Memory B cell (primary cell): Measurements from ENCODE around the gene CUX1.

Experiments used
- ATAC-seq: fragments of 150-1000 bp; cut with Tn5 transposase; 2 replicates; pipeline ENCODE4 v1.10.0; 2021; ENCODE audit warnings: low read depth, mild to moderate bottlenecking, moderate library complexity
- DNase-seq, 2 donors: peaks; one replicate each; pipeline ENCODE4 v3.0.0; 2022; ENCODE audit warnings: low spot score in 2 of 2
- H3K27ac Mint-ChIP-seq: one replicate; pipeline ENCODE4 v1.8.0; 2022; ENCODE audit warnings: mild to moderate bottlenecking, moderate library complexity, mixed read lengths
- H3K27me3 Mint-ChIP-seq: one replicate; pipeline ENCODE4 v1.8.0; 2022; ENCODE audit warnings: mixed read lengths
- H3K36me3 Mint-ChIP-seq: one replicate; pipeline ENCODE4 v1.8.0; 2022; ENCODE audit warnings: mild to moderate bottlenecking, mixed read lengths
- H3K4me1 Mint-ChIP-seq: one replicate; pipeline ENCODE4 v1.8.0; 2022; ENCODE audit warnings: mixed read lengths
- H3K4me3 Mint-ChIP-seq: one replicate; pipeline ENCODE4 v1.8.0; 2022; ENCODE audit warnings: mild to moderate bottlenecking, moderate library complexity, mixed read lengths
- H3K9me3 Mint-ChIP-seq: one replicate; pipeline ENCODE4 v1.8.0; 2022; ENCODE audit warnings: mixed read lengths

CUX1 gene

DNA sequence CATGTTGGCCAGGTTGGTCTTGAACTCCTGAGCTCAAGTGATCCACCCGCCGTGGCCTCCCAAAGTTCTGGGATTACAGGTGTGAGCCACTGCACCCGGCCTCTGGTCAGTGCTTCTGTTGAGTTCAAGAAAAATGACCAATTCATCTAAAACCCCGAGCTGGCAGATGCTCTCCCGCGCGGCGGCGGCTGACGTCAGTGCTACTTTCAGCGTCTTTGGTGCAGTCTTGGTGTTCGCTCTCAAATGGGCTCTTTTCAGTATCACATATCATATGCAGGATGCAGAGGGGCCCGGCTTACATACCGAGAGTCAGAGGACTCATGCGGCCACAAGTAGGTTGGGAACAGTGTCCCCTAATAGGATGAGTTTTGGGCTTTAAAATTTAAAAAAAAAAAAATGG is 125.9 kb downstream of the CUX1 start:
- Mint-ChIP-seq H3K9me3 (no peaks in the 10 kb centered on the region), H3K36me3 (peaks cover 9% of the 10 kb centered on the region), H3K27me3 (no peaks in the 10 kb centered on the region), H3K27ac (no peak overlapping the region), H3K4me1 (peaks cover 9% of the 10 kb centered on the region), H3K4me3 (no peak overlapping the region)
- no peak for DNase-seq
- ATAC-seq = no peak

DNA sequence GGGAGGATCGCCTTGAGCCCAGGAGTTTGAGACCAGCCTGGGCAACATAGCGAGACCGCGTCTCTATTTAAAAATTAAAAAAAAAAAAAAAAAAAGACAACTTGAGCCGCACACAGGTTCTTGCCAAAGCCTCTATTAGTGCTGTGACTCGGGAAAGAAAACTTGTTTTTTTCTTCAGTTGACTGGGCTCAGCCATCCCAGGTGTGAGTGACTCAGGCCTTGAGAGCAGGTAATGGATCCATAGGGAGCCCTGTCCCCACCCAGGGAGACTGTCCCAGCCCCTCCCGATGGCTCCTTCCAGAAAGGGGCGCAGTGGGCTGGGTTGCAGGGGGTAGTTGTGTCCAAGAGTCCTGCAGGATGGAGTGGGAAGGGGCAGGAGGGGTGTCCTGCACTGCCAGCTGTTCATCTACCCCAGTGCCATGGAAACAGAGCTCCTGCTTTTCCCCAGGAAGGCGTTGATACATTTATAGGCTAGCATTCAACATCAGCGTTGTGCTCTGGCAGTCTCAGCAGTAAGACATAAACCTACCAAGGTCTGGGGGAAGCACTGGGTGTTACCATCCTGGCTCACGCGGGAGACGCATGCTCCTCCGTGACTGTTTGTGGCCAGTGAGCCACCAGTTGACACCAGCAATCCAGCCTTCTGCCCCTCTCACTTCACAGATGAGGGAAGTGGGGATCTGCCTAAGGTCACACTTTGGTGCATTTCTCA is 126.6 kb downstream of the CUX1 start:
- H3K27ac Mint-ChIP-seq = no peak overlapping the region
- ATAC-seq = no peak

DNA sequence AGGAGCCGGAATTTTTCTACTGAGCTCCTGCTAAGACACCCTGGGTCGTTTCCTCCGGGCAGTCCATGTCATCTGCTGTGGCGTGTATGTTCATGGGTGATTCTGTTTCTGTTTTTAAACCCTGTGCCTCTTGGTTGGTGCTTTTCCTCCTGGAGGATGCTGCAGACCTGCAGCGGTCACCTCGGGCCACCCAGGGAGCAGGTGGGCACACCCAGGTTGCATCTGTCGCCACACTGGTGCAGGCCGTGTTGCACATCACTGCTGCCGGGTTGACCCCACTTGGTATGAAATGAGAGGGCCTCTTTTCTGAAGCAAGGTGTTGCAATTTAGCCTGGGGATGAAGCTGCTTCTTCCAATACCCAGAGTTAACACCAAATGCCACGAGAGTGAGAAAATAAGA is 127.2 kb downstream of the CUX1 start:
- peaks cover 6% of the 10 kb centered on the region for H3K36me3 Mint-ChIP-seq
- H3K4me3 Mint-ChIP-seq = no peak overlapping the region
- H3K27ac Mint-ChIP-seq = no peak overlapping the region
- DNase-seq = no peak
- ATAC-seq = no peak
- peaks cover 3% of the 10 kb centered on the region for H3K4me1 Mint-ChIP-seq
- H3K9me3 Mint-ChIP-seq = no peaks in the 10 kb centered on the region
- H3K27me3 Mint-ChIP-seq = no peaks in the 10 kb centered on the region

More for the DNA sequence above, 126.6 kb downstream of the CUX1 start:
- no peaks in the 10 kb centered on the region for H3K9me3 Mint-ChIP-seq
- peaks cover 7% of the 10 kb centered on the region for H3K4me1 Mint-ChIP-seq
- no peak for DNase-seq
- H3K4me3 Mint-ChIP-seq = no peak overlapping the region
- H3K36me3 Mint-ChIP-seq = peaks cover 8% of the 10 kb centered on the region
- no peaks in the 10 kb centered on the region for H3K27me3 Mint-ChIP-seq

DNA sequence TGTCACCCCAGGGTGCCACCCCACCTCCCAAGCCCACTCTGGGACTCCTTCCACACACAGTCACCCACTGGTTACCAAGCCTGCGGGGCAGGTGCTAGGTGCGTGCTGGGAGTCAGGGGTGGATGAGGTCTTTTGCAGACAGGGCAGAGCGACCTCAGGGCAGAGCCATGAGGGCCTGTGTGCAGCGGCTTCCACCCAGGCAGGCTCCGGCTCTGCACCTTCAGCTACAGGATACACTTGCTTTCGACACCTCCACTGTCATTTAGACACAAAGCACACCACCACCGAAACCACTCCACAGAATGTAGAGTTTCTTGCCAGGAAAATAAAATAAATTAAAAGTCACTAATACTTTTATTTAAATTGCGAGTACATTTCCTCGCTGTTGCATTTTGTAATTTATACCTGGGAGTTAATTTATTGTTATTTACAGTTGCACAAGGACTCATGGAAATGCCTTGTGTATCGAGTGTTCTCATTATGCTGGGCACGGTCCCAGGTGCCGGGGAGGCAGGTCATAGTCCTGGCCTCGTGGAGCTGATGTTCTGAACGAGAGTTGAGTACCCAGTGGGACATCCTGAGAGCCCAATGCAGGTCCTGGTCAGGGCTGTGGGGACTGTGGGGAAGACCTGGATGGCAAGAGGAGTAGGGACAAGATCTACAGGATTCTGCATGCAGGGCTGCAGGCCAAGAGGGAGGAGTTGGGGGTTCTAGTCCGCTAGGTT is 127.8 kb downstream of the CUX1 start:
- no peak for DNase-seq
- H3K27ac Mint-ChIP-seq = no peak overlapping the region
- H3K36me3 Mint-ChIP-seq = peaks cover 6% of the 10 kb centered on the region
- no peaks in the 10 kb centered on the region for H3K9me3 Mint-ChIP-seq
- no peaks in the 10 kb centered on the region for H3K27me3 Mint-ChIP-seq
- peaks cover 3% of the 10 kb centered on the region for H3K4me1 Mint-ChIP-seq
- H3K4me3 Mint-ChIP-seq = no peak overlapping the region
- ATAC-seq = no peak

DNA sequence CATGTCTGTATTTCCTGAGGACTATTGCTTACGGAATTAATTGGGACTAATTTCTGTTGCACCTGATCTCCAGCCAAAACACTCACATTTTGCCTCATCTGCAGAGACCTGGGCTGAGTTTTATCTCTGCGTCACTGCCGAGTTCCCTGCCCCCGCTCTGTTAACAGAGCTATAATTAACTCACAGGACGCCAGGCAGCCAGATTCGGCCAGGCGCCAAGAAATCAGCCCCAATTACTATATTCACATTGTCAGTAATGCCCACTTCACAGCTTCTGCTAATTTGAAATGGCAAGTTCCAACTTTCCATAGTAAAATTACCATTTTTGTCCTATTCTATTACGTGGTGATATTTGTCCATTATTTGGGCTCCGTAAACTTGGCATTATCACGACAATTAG is 130.5 kb downstream of the CUX1 start:
- Mint-ChIP-seq H3K27ac (no peak overlapping the region), H3K9me3 (no peaks in the 10 kb centered on the region), H3K4me3 (no peak overlapping the region), H3K4me1 (peaks cover 3% of the 10 kb centered on the region), H3K27me3 (no peaks in the 10 kb centered on the region), H3K36me3 (peaks cover 13% of the 10 kb centered on the region)
- ATAC-seq (no peak), DNase-seq (no peak)

DNA sequence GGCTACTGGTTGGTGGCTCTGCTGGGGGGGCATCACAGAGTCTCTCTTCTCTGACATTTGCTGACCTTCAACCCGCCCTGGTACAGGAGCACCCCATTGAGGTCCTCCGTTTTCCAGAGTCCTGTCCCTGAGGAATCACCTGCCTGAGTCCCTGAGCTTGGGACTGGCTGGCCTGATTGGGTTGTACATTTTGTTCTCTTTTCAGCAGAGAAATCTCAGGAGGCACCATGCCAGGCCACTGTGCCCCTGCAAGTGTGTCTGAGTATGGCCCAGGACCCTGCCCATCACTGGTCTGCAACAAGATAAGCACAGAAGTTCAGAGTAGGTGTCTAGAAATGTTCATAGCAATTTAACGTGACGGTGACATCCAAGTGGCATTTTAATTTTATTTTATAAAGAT is 131.2 kb downstream of the CUX1 start:
- DNase-seq = no peak
- peaks cover 13% of the 10 kb centered on the region for H3K36me3 Mint-ChIP-seq
- H3K27ac Mint-ChIP-seq = no peak overlapping the region
- no peak overlapping the region for H3K4me3 Mint-ChIP-seq
- no peaks in the 10 kb centered on the region for H3K27me3 Mint-ChIP-seq
- no peak for ATAC-seq
- H3K4me1 Mint-ChIP-seq = peaks cover 8% of the 10 kb centered on the region
- no peaks in the 10 kb centered on the region for H3K9me3 Mint-ChIP-seq

DNA sequence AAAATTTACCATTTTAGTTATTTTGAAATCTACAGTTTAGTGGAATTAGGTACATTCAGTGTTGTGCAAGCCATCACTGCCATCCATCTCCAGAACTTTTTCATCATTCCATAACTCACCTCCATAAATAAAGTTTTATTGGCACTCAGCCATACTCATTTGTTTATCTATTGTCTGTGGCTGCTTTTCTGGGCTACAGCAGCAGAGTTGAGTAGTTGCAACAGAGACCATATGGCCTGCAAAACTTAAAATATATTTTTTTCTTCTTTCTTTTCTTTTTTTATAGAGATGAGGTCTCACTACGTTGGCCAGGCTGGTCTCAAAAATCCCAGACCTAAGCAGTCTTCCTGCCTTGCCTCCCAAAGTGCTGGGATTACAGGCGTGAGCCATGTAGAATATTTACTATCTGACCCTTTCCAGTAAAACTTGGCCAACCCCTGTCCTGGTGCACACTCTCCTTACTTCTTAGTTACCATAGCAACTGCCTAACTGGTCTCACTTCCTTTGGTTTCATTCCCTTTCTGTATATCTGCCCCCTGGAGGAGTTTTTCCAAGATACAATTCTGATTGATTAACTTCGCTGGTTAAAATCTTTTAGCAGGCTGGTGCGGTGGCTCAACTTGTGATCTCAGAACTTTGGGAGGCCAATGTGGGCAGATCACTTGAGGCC is 133.2 kb downstream of the CUX1 start:
- no peaks in the 10 kb centered on the region for H3K9me3 Mint-ChIP-seq
- no peak for ATAC-seq
- no peaks in the 10 kb centered on the region for H3K27me3 Mint-ChIP-seq
- peaks cover 13% of the 10 kb centered on the region for H3K36me3 Mint-ChIP-seq
- no peak for DNase-seq
- H3K4me1 Mint-ChIP-seq = peaks cover 23% of the 10 kb centered on the region
- H3K4me3 Mint-ChIP-seq = no peak overlapping the region
- no peak overlapping the region for H3K27ac Mint-ChIP-seq

DNA sequence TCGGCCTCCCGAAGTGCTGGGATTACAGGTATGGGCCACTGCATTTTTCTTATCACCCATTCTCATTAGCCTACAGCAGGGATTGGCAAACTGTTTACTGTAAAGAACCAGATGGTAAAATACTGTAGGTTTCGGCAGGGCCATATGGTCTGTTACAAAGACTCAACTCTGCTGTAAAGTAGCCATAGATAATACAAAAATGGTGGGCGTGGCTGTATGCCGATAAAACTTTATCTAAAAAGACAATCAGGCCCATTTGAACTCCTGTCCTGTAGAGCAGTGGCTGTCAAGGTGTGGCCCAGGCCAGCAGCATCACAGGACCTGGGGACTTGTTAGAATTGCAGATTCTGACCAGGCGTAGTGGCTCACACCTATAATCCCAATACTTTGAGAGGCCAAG is 134.3 kb downstream of the CUX1 start:
- peaks cover 25% of the 10 kb centered on the region for H3K4me1 Mint-ChIP-seq
- no peak for ATAC-seq

DNA sequence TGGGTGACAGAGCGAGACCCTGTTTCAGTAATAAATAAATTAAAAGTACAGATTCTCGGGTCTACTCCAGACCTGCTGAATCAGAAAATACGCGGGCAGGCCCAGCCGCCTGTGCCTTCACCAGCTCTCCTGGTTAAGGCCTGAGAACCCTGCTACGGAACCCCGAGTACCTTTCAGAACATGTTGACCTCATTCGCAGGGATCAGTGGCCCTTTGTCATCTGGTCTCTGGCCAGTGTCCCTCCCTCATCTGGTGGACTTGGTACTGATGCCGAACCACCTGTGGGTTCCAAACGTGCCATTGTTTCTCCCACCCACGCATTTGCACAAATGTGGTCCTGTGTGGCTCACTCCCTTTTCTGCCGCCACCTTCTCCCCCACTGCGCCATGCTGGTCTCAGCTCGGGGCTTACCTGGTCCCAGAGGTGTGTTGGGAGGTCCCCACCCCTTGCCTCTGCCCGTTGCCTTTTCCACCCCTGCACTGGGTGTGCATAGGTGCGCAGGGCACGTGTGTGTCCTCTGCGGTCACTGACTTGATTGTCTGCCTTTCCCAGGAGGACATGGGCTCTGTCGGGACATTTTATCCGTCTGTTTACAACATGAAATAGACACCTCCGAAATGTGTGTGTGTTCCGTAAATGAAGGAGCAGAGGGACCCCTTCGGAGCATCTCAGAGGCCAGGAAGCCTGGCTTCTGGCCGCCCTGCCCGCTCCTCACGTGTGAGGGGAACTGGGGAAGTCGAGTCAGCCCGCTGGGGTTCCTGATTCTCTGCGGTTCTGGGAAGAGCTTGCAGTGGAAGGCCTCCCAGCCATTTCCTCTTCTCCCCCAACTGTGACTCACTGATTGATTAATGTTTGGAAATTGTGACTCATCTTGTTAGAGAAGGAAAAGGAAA is 135.2 kb downstream of the CUX1 start:
- ATAC-seq (no peak), DNase-seq (no peak)
- Mint-ChIP-seq H3K27me3 (no peaks in the 10 kb centered on the region), H3K4me3 (no peak overlapping the region), H3K4me1 (peaks cover 28% of the 10 kb centered on the region), H3K36me3 (peaks cover 7% of the 10 kb centered on the region), H3K9me3 (no peaks in the 10 kb centered on the region), H3K27ac (no peak overlapping the region)

More for the DNA sequence above, 134.3 kb downstream of the CUX1 start:
- no peak overlapping the region for H3K27ac Mint-ChIP-seq
- no peak for DNase-seq
- H3K4me3 Mint-ChIP-seq = no peak overlapping the region
- H3K36me3 Mint-ChIP-seq = peaks cover 7% of the 10 kb centered on the region
- no peaks in the 10 kb centered on the region for H3K27me3 Mint-ChIP-seq
- no peaks in the 10 kb centered on the region for H3K9me3 Mint-ChIP-seq

DNA sequence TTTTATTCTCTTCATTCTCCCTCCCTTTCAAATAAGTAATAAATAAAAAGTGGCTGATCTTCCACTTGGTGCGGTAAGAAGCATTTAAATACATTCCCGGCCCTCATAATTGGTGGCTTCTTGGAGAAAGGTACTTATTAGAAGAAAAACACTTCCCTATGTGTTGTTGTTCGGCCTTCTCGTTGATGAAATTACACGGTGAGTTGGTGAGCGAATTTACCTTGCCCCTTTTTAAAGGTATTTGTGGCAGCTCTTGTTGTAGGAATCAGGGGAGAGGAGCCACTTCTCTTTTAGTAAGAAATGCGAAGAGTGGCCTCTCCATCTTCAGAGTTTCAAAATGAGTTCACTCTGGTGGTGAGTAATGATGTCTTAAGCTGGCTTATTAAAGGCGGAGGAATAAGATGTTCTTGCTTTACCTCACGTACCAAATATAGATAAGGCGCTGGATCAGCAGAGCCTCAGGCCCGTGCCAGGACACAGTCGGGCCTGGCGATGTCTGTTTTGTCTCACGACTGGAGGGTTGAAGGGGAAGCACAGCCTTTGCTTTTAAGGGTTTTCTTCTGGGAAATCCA is 135.9 kb downstream of the CUX1 start:
- no peaks in the 10 kb centered on the region for H3K27me3 Mint-ChIP-seq
- H3K9me3 Mint-ChIP-seq = no peaks in the 10 kb centered on the region
- H3K4me3 Mint-ChIP-seq = no peak overlapping the region
- peaks cover 7% of the 10 kb centered on the region for H3K36me3 Mint-ChIP-seq
- peaks cover 33% of the 10 kb centered on the region for H3K4me1 Mint-ChIP-seq
- no peak for DNase-seq
- peak overlapping the region; percentile 68 for H3K27ac Mint-ChIP-seq
- peak; percentile 17 for ATAC-seq

DNA sequence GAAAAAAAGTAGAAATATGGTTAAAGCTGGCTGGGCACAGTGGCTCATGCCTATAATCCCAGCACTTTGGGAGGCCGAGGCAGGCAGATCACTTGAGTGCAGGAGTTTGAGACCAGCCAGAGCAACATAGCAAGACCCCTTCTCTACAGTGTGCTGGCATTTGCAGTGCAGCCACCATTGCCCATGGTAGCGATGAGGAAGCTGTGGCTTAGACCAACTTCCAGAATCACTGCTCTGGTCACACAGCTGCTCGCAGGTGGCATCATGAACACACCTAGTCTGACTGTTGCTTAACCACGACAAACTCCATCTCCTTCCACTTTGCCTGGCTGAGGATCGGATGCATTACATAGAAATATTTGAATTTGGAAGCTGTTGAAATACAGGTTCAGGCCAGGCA is 137.1 kb downstream of the CUX1 start:
- DNase-seq (no peak), ATAC-seq (peak; percentile 73)
- Mint-ChIP-seq H3K27me3 (no peaks in the 10 kb centered on the region), H3K9me3 (no peaks in the 10 kb centered on the region), H3K4me1 (peaks cover 33% of the 10 kb centered on the region), H3K4me3 (peak overlapping the region; percentile 3), H3K36me3 (peaks cover 7% of the 10 kb centered on the region), H3K27ac (no peak overlapping the region)

DNA sequence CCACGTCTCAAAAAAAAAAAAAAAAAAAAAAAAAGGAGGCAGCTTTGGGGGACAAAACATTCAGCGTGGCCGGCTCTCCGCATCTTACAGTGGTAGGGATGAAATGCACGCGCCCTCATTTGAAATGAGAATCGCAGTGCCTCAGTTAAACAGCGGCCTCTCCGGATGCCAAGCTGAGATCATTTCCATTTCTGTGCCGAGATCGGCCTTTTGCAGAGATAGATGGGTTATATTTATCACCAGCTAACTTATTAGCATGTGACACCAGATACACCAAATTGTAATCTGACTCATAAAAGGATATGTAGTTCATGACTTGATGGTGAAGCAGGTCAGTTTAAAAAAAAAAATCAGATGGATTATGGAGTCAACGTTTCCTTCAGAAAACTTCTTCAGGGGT is 138.7 kb downstream of the CUX1 start:
- H3K9me3 Mint-ChIP-seq = no peaks in the 10 kb centered on the region
- H3K27ac Mint-ChIP-seq = no peak overlapping the region
- H3K4me3 Mint-ChIP-seq = peak overlapping the region; percentile 41
- no peak for DNase-seq
- peaks cover 33% of the 10 kb centered on the region for H3K4me1 Mint-ChIP-seq
- H3K27me3 Mint-ChIP-seq = no peaks in the 10 kb centered on the region
- H3K36me3 Mint-ChIP-seq = peaks cover 3% of the 10 kb centered on the region
- no peak for ATAC-seq

DNA sequence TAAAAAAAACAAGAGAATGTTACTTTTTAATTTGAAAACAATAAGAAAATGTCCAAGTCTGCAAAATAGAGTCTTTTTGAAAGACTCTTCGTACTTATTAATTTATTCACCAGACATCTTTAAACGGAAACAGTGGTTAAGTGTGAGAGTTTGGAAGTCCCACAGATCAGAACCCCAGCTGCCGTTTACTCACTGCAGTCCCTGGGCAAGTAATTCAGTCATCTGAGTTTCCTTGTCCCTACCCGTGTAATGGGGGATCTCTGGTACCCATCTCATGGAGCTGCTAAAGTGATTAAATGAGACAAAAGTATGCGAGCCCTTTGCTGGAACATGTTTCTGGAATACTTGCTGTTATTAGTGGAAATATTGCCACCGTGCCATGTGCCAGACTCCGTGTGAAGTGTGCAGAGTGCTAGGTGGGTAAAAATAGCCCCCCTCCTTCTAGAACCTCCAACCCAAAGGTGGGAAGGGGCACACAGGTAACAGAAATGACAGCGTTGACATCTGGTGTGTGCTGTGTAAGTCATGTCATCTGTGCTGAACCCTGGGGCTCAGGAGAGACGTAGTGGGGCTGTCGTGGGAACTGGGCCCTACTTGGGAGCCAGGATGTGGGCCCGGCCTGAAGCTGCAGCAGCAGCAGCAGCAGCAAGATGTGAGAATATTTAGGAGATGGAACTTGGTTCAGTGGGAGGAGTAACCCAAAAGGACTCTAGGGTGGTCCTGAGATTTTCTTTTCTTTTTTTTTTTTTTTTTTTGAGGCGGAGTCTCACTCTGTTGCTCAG is 140.5 kb downstream of the CUX1 start:
- no peaks in the 10 kb centered on the region for H3K9me3 Mint-ChIP-seq
- no peaks in the 10 kb centered on the region for H3K27me3 Mint-ChIP-seq
- H3K27ac Mint-ChIP-seq = no peak overlapping the region

More for the DNA sequence above, 140.5 kb downstream of the CUX1 start:
- ATAC-seq (no peak), DNase-seq (no peak)
- no peaks in the 10 kb centered on the region for H3K36me3 Mint-ChIP-seq
- peaks cover 33% of the 10 kb centered on the region for H3K4me1 Mint-ChIP-seq
- no peak overlapping the region for H3K4me3 Mint-ChIP-seq
